ENCODE results near the gene PSMC6.
"Not testable (repeated sequence)": the region's sequence is repeated elsewhere in the genome, so short reads cannot be mapped to it uniquely, and the experiment has no call there.

Gene PSMC6

GRCh38 chr14:52711666-52712065 is 4.7 kb downstream of the PSMC6 start:
- TF ChIP-seq CTCF (IDR thresholded peaks at IDR 0.05; ENCODE audit: borderline replicate concordance, insufficient read depth, low read depth, low read length) = no peak
- no peak overlapping the region for H3K4me3 ChIP-seq (ENCODE audit: low read depth, low read length)

- TF ChIP-seq CTCF (IDR thresholded peaks at IDR 0.05; ENCODE audit: borderline replicate concordance, insufficient read depth, low read depth, low read length) = no peak
- H3K4me3 ChIP-seq (ENCODE audit: low read depth, low read length) = no peak overlapping the region
These were observed 9.2 kb downstream of the PSMC6 start for GRCh38 chr14:52716155-52716554.

- no peak for TF ChIP-seq CTCF (IDR thresholded peaks at IDR 0.05; ENCODE audit: borderline replicate concordance, insufficient read depth, low read depth, low read length)
- H3K4me3 ChIP-seq (ENCODE audit: low read depth, low read length) = no peak overlapping the region
These were observed 16.7 kb downstream of the PSMC6 start for GRCh38 chr14:52723514-52724359.

GRCh38 chr14:52724360-52724644 is 17.3 kb downstream of the PSMC6 start:
- no peak for TF ChIP-seq CTCF (IDR thresholded peaks at IDR 0.05; ENCODE audit: borderline replicate concordance, insufficient read depth, low read depth, low read length)
- H3K4me3 ChIP-seq (ENCODE audit: low read depth, low read length) = no peak overlapping the region

GRCh38 chr14:52727509-52727908 is 20.5 kb downstream of the PSMC6 start:
- H3K4me3 ChIP-seq (ENCODE audit: low read depth, low read length) = not testable (repeated sequence)

GRCh38 chr14:52729035-52729434 is 22.0 kb downstream of the PSMC6 start:
- H3K4me3 ChIP-seq (ENCODE audit: low read depth, low read length) = not testable (repeated sequence)

- no peak for TF ChIP-seq CTCF (IDR thresholded peaks at IDR 0.05; ENCODE audit: borderline replicate concordance, insufficient read depth, low read depth, low read length)
- no peak overlapping the region for H3K4me3 ChIP-seq (ENCODE audit: low read depth, low read length)
These were observed 22.6 kb downstream of the PSMC6 start for GRCh38 chr14:52729585-52729924.

- H3K4me3 ChIP-seq (ENCODE audit: low read depth, low read length) = peak within 1 kb of the TSS; percentile 77
- no peak for TF ChIP-seq CTCF (IDR thresholded peaks at IDR 0.05; ENCODE audit: borderline replicate concordance, insufficient read depth, low read depth, low read length)
These were observed 23.1 kb downstream of the PSMC6 start, which contains the start of gene STYX for GRCh38 chr14:52729925-52730708. TSS of gene STYX (plus strand) at chr14:52730166. CDS start at chr14:52730475, 309 bp downstream.
